ENCODE results near the gene FLT3. TPM values are rescaled to one million over a fixed set of nuclear protein-coding genes. Genes with fewer than 3 reads are reported as not detected.
"Not testable (repeated sequence)": the region's sequence is repeated elsewhere in the genome, so short reads cannot be mapped to it uniquely, and the experiment has no call there.

Gene FLT3
- total and polyA plus RNA-seq, 3 donors from 2014 or later, result 1.8 to 2.5 (median 2.4) TPM

GRCh38 chr13:28120317-28120716, 19.9 kb upstream of the FLT3 start:
- no peak overlapping the region for H3K4me3 ChIP-seq

GRCh38 chr13:28117689-28118377, 17.5 kb upstream of the FLT3 start:
- H3K4me1 ChIP-seq, result peaks cover 6% of the 10 kb centered on the region
- peak; percentile 78 for DNase-seq
- H3K27ac ChIP-seq, result no peak overlapping the region
- no peaks in the 10 kb centered on the region for H3K9me3 ChIP-seq
- WGBS, 2 donors, result 54 to 56% methylated on average over 9 of the region's 9 CpGs
- intact Hi-C loops (cut with DNase I; ENCODE audit: low total_unique reads), result no loop called here
- H3K27me3 ChIP-seq, result no peaks in the 10 kb centered on the region
- TF ChIP-seq POLR2A (IDR thresholded peaks at IDR 0.05), result no peak
- TF ChIP-seq, protein P1, sequence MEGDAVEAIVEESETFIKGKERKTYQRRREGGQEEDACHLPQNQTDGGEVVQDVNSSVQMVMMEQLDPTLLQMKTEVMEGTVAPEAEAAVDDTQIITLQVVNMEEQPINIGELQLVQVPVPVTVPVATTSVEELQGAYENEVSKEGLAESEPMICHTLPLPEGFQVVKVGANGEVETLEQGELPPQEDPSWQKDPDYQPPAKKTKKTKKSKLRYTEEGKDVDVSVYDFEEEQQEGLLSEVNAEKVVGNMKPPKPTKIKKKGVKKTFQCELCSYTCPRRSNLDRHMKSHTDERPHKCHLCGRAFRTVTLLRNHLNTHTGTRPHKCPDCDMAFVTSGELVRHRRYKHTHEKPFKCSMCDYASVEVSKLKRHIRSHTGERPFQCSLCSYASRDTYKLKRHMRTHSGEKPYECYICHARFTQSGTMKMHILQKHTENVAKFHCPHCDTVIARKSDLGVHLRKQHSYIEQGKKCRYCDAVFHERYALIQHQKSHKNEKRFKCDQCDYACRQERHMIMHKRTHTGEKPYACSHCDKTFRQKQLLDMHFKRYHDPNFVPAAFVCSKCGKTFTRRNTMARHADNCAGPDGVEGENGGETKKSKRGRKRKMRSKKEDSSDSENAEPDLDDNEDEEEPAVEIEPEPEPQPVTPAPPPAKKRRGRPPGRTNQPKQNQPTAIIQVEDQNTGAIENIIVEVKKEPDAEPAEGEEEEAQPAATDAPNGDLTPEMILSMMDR (IDR thresholded peaks at IDR 0.05), result no peak
- no peaks in the 10 kb centered on the region for H3K36me3 ChIP-seq (ENCODE audit: low read depth, missing control alignments)
- no peak overlapping the region for H3K4me3 ChIP-seq

More at GRCh38 chr13:28120317-28120716, 19.9 kb upstream of the FLT3 start:
- no peaks in the 10 kb centered on the region for H3K36me3 ChIP-seq (ENCODE audit: low read depth, missing control alignments)
- no peak for DNase-seq
- intact Hi-C loops (cut with DNase I; ENCODE audit: low total_unique reads), result no loop called here
- H3K4me1 ChIP-seq, result peaks cover 6% of the 10 kb centered on the region
- no peaks in the 10 kb centered on the region for H3K9me3 ChIP-seq
- TF ChIP-seq POLR2A (IDR thresholded peaks at IDR 0.05), result no peak
- TF ChIP-seq, protein P1 (IDR thresholded peaks at IDR 0.05), result no peak
- H3K27me3 ChIP-seq, result no peaks in the 10 kb centered on the region
- no peak overlapping the region for H3K27ac ChIP-seq

- H3K9me3 ChIP-seq, result no peaks in the 10 kb centered on the region
- no peaks in the 10 kb centered on the region for H3K27me3 ChIP-seq
- intact Hi-C loops (cut with DNase I; ENCODE audit: low total_unique reads), result no loop called here
- peaks cover 6% of the 10 kb centered on the region for H3K4me1 ChIP-seq
- WGBS, 2 donors, result 92 to 93% methylated on average over 1 of the region's 1 CpG
- no peak for DNase-seq
- H3K27ac ChIP-seq, result no peak overlapping the region
- no peak for TF ChIP-seq POLR2A (IDR thresholded peaks at IDR 0.05)
- TF ChIP-seq, protein P1 (IDR thresholded peaks at IDR 0.05), result no peak
- H3K36me3 ChIP-seq (ENCODE audit: low read depth, missing control alignments), result no peaks in the 10 kb centered on the region
- no peak overlapping the region for H3K4me3 ChIP-seq
Measured at GRCh38 chr13:28116736-28117135, 16.4 kb upstream of the FLT3 start.

DNA sequence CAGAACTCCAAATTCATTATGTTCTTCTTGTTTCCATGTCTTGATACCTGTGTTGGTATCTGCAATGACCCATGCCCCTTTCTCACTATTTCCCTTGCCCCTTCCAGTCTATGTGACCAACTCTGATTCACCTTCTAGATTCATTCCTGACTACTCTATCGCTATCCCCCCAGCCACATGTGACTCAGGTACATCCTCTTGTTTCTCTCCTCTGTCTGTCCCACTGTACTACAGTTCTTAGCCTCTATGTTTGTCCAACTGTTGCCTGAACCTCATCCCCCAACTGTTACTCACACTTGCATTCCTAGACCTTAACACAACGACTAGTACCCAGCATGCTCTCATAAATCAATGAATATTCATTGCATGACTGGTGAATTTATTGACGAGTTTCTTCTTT, 10.0 kb upstream of the FLT3 start:
- no peaks in the 10 kb centered on the region for H3K4me1 ChIP-seq
- no peaks in the 10 kb centered on the region for H3K9me3 ChIP-seq
- DNase-seq, result no peak
- TF ChIP-seq POLR2A (IDR thresholded peaks at IDR 0.05), result no peak
- TF ChIP-seq, protein P1 (IDR thresholded peaks at IDR 0.05), result no peak
- H3K27me3 ChIP-seq, result no peaks in the 10 kb centered on the region
- no peak overlapping the region for H3K4me3 ChIP-seq
- WGBS, 2 donors, result 79 to 81% methylated on average over 3 of the region's 3 CpGs
- intact Hi-C loops (cut with DNase I; ENCODE audit: low total_unique reads), result no loop called here
- no peaks in the 10 kb centered on the region for H3K36me3 ChIP-seq (ENCODE audit: low read depth, missing control alignments)
- H3K27ac ChIP-seq, result no peak overlapping the region

GRCh38 chr13:28106976-28107375, 6.6 kb upstream of the FLT3 start:
- no peaks in the 10 kb centered on the region for H3K36me3 ChIP-seq (ENCODE audit: low read depth, missing control alignments)
- TF ChIP-seq POLR2A (IDR thresholded peaks at IDR 0.05), result no peak
- TF ChIP-seq, protein P1 (IDR thresholded peaks at IDR 0.05), result no peak
- H3K9me3 ChIP-seq, result no peaks in the 10 kb centered on the region
- no peak for DNase-seq
- H3K27ac ChIP-seq, result no peak overlapping the region
- intact Hi-C loops (cut with DNase I; ENCODE audit: low total_unique reads), result no loop called here
- H3K27me3 ChIP-seq, result no peaks in the 10 kb centered on the region
- no peaks in the 10 kb centered on the region for H3K4me1 ChIP-seq
- WGBS, 2 donors, result 62 to 76% methylated on average over 1 of the region's 1 CpG
- no peak overlapping the region for H3K4me3 ChIP-seq

DNA sequence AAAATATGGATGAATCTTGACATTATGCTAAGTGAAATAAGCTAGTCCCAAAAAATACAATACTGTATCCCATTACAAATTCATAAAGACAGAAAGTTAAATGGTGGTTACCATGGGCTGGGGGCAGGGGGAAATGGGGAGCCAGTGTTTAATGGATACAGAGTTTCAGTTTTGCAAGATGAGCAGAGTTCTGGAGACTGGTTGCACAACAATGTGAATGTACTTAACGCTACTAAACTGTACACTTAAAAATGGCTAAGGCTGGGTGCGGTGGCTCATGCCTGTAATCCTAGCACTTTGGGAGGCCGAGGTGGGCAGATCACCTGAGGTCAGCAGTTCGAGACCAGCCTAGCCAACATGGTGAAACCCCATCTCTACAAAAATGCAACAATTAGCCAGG, 1.5 kb upstream of the FLT3 start:
- H3K36me3 ChIP-seq (ENCODE audit: low read depth, missing control alignments); H3K4me3 ChIP-seq; DNase-seq; H3K4me1 ChIP-seq; H3K27ac ChIP-seq; H3K27me3 ChIP-seq; intact Hi-C loops (cut with DNase I; ENCODE audit: low total_unique reads); H3K9me3 ChIP-seq: not testable (repeated sequence)
- WGBS, 2 donors, result 59 to 83% methylated on average over 4 of the region's 4 CpGs

Data from testis (tissue), 3 donors.